ENCODE measurements around the gene CABYR.

CABYR gene

DNA sequence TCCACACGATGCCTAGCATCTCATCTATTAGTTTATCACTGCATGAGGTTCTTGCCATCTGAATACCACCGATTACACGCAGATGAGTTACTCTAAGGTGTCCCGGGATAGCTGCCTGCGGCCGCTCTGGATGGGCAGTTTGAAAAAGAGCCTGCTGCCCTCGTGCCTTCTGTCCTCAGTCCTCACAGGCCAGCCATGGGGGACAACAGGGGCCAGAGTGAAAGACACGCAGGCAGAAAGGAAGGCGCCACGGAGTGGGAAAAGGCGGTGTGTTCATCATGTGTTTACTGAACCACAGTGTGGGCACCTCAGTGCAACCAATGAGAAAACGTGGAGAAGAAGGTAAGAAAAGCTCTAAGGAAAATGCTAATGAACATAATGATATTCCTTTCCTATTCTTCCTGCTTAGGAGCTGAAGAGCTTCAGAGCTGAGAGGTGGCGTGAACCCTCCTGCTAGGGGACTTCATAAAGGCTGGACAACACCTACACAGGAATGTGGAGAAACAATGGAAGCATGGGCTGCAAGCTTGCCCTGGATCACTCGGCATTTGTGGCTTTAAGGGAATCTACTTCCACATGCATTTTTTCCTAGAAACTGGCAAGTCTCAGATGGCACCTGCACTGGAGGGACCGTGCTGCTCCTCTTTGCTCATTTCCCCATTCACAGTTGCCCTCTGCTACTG is 50.9 kb downstream of the CABYR start:
- H3K4me3 ChIP-seq (ENCODE audit: low read depth, low read length): no peak overlapping the region
- TF ChIP-seq POLR2A (IDR thresholded peaks at IDR 0.05; ENCODE audit: extremely low read depth, insufficient read length): no peak
- TF ChIP-seq MYC (IDR thresholded peaks at IDR 0.05; ENCODE audit: low read depth, low read length): no peak
- TF ChIP-seq, protein P1, sequence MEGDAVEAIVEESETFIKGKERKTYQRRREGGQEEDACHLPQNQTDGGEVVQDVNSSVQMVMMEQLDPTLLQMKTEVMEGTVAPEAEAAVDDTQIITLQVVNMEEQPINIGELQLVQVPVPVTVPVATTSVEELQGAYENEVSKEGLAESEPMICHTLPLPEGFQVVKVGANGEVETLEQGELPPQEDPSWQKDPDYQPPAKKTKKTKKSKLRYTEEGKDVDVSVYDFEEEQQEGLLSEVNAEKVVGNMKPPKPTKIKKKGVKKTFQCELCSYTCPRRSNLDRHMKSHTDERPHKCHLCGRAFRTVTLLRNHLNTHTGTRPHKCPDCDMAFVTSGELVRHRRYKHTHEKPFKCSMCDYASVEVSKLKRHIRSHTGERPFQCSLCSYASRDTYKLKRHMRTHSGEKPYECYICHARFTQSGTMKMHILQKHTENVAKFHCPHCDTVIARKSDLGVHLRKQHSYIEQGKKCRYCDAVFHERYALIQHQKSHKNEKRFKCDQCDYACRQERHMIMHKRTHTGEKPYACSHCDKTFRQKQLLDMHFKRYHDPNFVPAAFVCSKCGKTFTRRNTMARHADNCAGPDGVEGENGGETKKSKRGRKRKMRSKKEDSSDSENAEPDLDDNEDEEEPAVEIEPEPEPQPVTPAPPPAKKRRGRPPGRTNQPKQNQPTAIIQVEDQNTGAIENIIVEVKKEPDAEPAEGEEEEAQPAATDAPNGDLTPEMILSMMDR (IDR thresholded peaks at IDR 0.05; ENCODE audit: low read depth, low read length): no peak
- TF ChIP-seq, protein P2, sequence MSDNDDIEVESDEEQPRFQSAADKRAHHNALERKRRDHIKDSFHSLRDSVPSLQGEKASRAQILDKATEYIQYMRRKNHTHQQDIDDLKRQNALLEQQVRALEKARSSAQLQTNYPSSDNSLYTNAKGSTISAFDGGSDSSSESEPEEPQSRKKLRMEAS (IDR thresholded peaks at IDR 0.05; ENCODE audit: low read depth, low read length): no peak
- DNase-seq (ENCODE audit: low read depth): no peak

DNA sequence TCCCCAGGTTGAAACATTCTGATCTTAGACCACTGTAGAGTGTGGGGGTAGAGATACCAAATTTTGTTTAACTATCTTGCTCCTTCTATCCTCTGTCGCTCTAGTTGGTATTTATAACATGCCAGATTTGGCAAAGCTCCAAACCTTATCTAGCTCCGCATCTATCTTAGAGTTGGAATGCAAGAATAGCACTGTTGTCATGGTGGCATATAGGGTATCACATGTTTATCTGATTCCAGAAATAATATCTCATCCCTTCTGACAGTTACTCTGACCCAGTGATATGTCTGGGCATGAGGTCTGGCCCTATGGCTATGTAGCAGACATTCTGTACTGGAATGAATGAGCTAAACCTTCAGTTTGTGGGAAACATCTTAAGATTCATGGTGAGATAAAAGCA is 51.7 kb downstream of the CABYR start:
- DNase-seq (ENCODE audit: low read depth): no peak
- no peak overlapping the region for H3K4me3 ChIP-seq (ENCODE audit: low read depth, low read length)
- TF ChIP-seq, protein P1 (IDR thresholded peaks at IDR 0.05; ENCODE audit: low read depth, low read length): no peak
- TF ChIP-seq MYC (IDR thresholded peaks at IDR 0.05; ENCODE audit: low read depth, low read length) (no peak), POLR2A (IDR thresholded peaks at IDR 0.05; ENCODE audit: extremely low read depth, insufficient read length) (no peak)
- TF ChIP-seq, protein P2 (IDR thresholded peaks at IDR 0.05; ENCODE audit: low read depth, low read length): no peak

DNA sequence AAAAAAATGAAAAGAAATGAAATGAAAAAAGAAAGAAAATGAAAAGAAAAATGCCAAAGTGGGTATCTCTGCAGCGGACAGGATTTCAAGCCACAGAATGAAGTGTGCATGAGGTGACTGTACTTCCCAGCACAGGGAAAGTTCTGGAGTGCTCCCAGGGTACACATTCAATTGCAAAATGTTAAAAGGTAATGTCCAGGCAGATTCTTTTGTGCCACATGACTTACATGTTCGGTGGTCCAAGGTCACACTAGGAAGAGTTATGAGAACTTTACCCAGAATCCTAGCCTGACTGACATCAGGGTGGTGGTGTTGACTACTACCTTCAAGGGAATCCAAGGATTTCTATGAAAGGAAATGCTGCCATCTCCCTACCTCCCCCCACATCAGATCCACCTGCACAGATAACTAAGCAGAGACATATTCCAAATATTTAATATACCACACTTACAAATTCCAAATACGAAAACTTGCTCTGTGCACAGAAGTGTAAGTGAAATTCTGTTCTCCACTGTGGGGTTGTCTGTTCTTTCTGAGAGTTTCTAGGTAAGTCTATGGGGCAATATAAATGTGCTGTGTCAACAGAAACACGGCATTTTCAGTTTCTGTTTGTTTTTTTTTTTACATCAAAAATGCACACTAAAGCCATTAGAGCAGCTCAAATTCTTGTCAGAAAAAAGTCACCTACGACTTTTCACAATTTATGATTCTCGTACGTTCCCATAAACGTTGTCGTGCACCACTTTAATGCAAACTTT is 56.6 kb downstream of the CABYR start:
- DNase-seq (ENCODE audit: low read depth): no peak
- TF ChIP-seq MYC (IDR thresholded peaks at IDR 0.05; ENCODE audit: low read depth, low read length) (no peak), POLR2A (IDR thresholded peaks at IDR 0.05; ENCODE audit: extremely low read depth, insufficient read length) (no peak)
- TF ChIP-seq, protein P2 (IDR thresholded peaks at IDR 0.05; ENCODE audit: low read depth, low read length): no peak
- TF ChIP-seq, protein P1 (IDR thresholded peaks at IDR 0.05; ENCODE audit: low read depth, low read length): no peak

DNA sequence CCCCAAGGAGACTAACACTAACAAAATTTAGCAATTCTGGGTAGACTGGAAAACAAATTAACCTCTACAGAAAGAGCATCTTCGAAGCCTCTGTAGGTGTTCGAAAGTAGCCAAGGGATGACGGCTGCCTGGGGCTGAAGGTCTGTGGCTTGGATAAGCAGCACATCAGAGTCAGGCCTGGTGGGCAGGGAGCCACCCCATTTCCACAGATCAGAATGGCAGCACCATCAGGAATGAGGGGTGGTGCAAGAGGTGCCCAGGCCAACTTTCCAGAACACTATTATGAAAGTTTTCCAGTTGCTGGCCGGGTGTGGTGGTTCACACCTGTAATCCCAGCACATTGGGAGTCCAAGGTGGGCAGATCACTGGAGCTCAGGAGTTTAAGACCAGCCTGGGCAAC is 57.9 kb downstream of the CABYR start:
- DNase-seq (ENCODE audit: low read depth): no peak
- TF ChIP-seq, protein P1 (IDR thresholded peaks at IDR 0.05; ENCODE audit: low read depth, low read length): no peak
- TF ChIP-seq POLR2A (IDR thresholded peaks at IDR 0.05; ENCODE audit: extremely low read depth, insufficient read length) (no peak), MYC (IDR thresholded peaks at IDR 0.05; ENCODE audit: low read depth, low read length) (no peak)
- TF ChIP-seq, protein P2 (IDR thresholded peaks at IDR 0.05; ENCODE audit: low read depth, low read length): no peak

More for the DNA sequence above, 56.6 kb downstream of the CABYR start:
- H3K4me3 ChIP-seq (ENCODE audit: low read depth, low read length): no peak overlapping the region

DNA sequence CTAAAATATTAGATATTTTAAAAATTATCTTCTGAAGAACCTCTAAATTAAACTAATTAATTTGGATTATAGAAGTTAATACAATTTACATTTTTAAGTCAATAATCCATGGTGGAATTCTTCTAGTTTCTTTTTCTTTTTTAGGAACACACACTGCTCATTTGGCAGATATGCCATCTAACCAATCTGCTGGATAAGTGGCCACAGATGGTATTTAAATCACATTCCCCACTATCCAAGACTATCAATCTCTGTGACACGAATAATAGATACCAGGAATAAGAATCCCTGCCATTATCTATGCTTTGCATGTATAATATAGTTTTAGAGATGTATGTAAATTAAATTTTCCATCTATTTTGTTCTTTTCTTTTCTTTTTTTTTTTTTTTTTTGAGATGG is 58.5 kb downstream of the CABYR start:
- DNase-seq (ENCODE audit: low read depth): no peak
- no peak overlapping the region for H3K4me3 ChIP-seq (ENCODE audit: low read depth, low read length)
- TF ChIP-seq, protein P1 (IDR thresholded peaks at IDR 0.05; ENCODE audit: low read depth, low read length): no peak

More for the DNA sequence above, 57.9 kb downstream of the CABYR start:
- H3K4me3 ChIP-seq (ENCODE audit: low read depth, low read length): no peak overlapping the region
